Measurements from ENCODE around the gene HDAC9.
"Not testable (repeated sequence)": the region's sequence is repeated elsewhere in the genome, so short reads cannot be mapped to it uniquely, and the experiment has no call there.

HDAC9 gene

GRCh38 chr7:19023477-19023876 lies 527.9 kb downstream of the HDAC9 start:
- TF ChIP-seq EZH2 (IDR thresholded peaks at IDR 0.05; ENCODE audit: borderline replicate concordance, low read depth, low read length, severe bottlenecking) (no peak), CTCF (IDR thresholded peaks at IDR 0.05; ENCODE audit: borderline replicate concordance, extremely low read depth, low read length, poor library complexity, severe bottlenecking) (no peak)
- no peak overlapping the region for H3K9ac ChIP-seq (ENCODE audit: low read depth, low read length)
- ATAC-seq (ENCODE audit: insufficient read depth, low read depth) (no peak), DNase-seq (no peak)
- H3K27ac ChIP-seq (ENCODE audit: low read length), result no peak overlapping the region
- H3K4me2 ChIP-seq (ENCODE audit: insufficient read depth, low read length), result no peak overlapping the region
- no peak overlapping the region for H2AFZ ChIP-seq (ENCODE audit: low read depth, low read length)
- H3K36me3 ChIP-seq (ENCODE audit: insufficient read depth, low read length), result no peaks in the 10 kb centered on the region
- no peak overlapping the region for H3K4me3 ChIP-seq (ENCODE audit: low read depth in 1 of 2, low read length in 2 of 2)
- H3K79me2 ChIP-seq (ENCODE audit: insufficient read depth, low read length), result no peaks in the 10 kb centered on the region
- H4K20me1 ChIP-seq (ENCODE audit: insufficient read depth, low read length), result no peaks in the 10 kb centered on the region
- H3K27me3 ChIP-seq (ENCODE audit: insufficient read depth, low read length, poor library complexity), result no peaks in the 10 kb centered on the region
- H3K9me3 ChIP-seq (ENCODE audit: insufficient read depth, low read length, severe bottlenecking), result no peaks in the 10 kb centered on the region
- no peaks in the 10 kb centered on the region for H3K4me1 ChIP-seq (ENCODE audit: insufficient read depth, low read length)

DNA sequence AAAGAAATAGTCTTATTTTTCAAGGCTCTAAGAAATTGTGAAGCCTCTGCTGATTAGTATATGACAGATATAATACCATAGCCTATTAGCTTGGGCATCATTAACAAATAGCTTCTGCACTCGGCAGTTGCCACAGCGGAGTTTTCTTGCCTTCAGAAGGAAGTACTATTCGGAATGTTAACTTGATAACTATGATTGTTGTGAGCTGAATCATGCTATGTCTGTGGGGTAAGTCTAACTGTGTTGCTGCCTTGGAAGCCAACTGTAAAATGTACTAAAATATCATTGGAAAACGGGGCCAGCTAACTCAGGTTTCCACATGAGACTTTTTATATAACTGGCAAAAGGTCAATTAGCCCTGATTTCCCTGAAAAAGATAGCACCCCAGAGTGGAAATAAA lies 528.7 kb downstream of the HDAC9 start:
- ATAC-seq (ENCODE audit: insufficient read depth, low read depth) (no peak), DNase-seq (no peak)
- no peaks in the 10 kb centered on the region for H3K27me3 ChIP-seq (ENCODE audit: insufficient read depth, low read length, poor library complexity)
- H3K9ac ChIP-seq (ENCODE audit: low read depth, low read length), result no peak overlapping the region
- no peaks in the 10 kb centered on the region for H3K36me3 ChIP-seq (ENCODE audit: insufficient read depth, low read length)
- H3K9me3 ChIP-seq (ENCODE audit: insufficient read depth, low read length, severe bottlenecking), result no peaks in the 10 kb centered on the region
- H3K4me3 ChIP-seq (ENCODE audit: low read depth in 1 of 2, low read length in 2 of 2), result no peak overlapping the region
- no peak overlapping the region for H3K27ac ChIP-seq (ENCODE audit: low read length)
- TF ChIP-seq EZH2 (IDR thresholded peaks at IDR 0.05; ENCODE audit: borderline replicate concordance, low read depth, low read length, severe bottlenecking) (no peak), CTCF (IDR thresholded peaks at IDR 0.05; ENCODE audit: borderline replicate concordance, extremely low read depth, low read length, poor library complexity, severe bottlenecking) (no peak)
- no peak overlapping the region for H2AFZ ChIP-seq (ENCODE audit: low read depth, low read length)
- H3K4me1 ChIP-seq (ENCODE audit: insufficient read depth, low read length), result no peaks in the 10 kb centered on the region
- H3K4me2 ChIP-seq (ENCODE audit: insufficient read depth, low read length), result no peak overlapping the region
- H3K79me2 ChIP-seq (ENCODE audit: insufficient read depth, low read length), result no peaks in the 10 kb centered on the region
- no peaks in the 10 kb centered on the region for H4K20me1 ChIP-seq (ENCODE audit: insufficient read depth, low read length)

DNA sequence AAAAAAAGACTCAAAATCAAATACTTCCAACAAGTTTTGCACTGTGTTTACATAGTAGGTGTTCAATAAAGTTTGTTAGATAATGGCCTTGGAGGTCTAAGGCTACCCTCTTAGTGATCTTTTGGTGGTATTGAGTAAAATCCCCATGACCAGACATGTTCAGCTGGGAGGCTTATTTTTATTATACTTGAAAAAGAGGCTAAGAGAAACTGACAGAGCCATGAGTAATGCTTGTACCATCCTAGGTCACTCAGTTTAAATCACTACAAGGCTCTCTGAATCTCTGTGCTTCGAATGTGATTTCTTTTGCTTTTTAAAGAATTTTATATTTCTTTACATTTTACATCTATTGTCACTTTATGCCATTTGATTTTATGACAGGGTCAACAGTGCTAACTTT lies 531.3 kb downstream of the HDAC9 start:
- no peak overlapping the region for H3K4me3 ChIP-seq (ENCODE audit: low read depth in 1 of 2, low read length in 2 of 2)
- no peak overlapping the region for H3K27ac ChIP-seq (ENCODE audit: low read length)
- DNase-seq (no peak), ATAC-seq (ENCODE audit: insufficient read depth, low read depth) (no peak)
- no peak overlapping the region for H3K4me2 ChIP-seq (ENCODE audit: insufficient read depth, low read length)
- no peak overlapping the region for H2AFZ ChIP-seq (ENCODE audit: low read depth, low read length)
- no peaks in the 10 kb centered on the region for H3K79me2 ChIP-seq (ENCODE audit: insufficient read depth, low read length)
- H3K36me3 ChIP-seq (ENCODE audit: insufficient read depth, low read length), result no peaks in the 10 kb centered on the region
- TF ChIP-seq EZH2 (IDR thresholded peaks at IDR 0.05; ENCODE audit: borderline replicate concordance, low read depth, low read length, severe bottlenecking), result no peak
- no peak for TF ChIP-seq CTCF (IDR thresholded peaks at IDR 0.05; ENCODE audit: borderline replicate concordance, extremely low read depth, low read length, poor library complexity, severe bottlenecking)
- H3K9ac ChIP-seq (ENCODE audit: low read depth, low read length), result no peak overlapping the region
- H3K27me3 ChIP-seq (ENCODE audit: insufficient read depth, low read length, poor library complexity), result no peaks in the 10 kb centered on the region
- H3K4me1 ChIP-seq (ENCODE audit: insufficient read depth, low read length), result no peaks in the 10 kb centered on the region
- no peaks in the 10 kb centered on the region for H3K9me3 ChIP-seq (ENCODE audit: insufficient read depth, low read length, severe bottlenecking)
- H4K20me1 ChIP-seq (ENCODE audit: insufficient read depth, low read length), result no peaks in the 10 kb centered on the region

DNA sequence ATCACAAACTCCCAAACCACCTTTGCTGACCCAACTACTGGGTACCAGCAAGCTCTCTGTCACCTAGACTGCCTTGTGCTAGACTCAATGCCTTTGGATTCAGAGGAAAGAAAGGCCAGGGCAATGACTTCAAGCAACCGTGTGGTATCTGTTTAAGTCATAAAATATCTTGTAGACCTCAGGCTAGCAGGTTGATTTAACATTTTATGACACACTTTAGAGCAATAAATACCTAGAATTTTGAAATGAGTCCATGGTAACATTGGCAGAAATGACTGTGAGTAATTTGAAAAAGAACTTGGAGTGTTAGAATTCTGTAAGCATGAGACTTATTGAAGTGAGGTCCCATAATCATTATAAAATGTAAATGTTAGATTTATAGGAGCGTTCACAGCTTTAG lies 534.7 kb downstream of the HDAC9 start:
- H3K36me3 ChIP-seq (ENCODE audit: insufficient read depth, low read length), result no peaks in the 10 kb centered on the region
- H2AFZ ChIP-seq (ENCODE audit: low read depth, low read length), result no peak overlapping the region
- H3K79me2 ChIP-seq (ENCODE audit: insufficient read depth, low read length), result no peaks in the 10 kb centered on the region
- H3K9ac ChIP-seq (ENCODE audit: low read depth, low read length), result no peak overlapping the region
- H3K4me2 ChIP-seq (ENCODE audit: insufficient read depth, low read length), result no peak overlapping the region
- H3K4me1 ChIP-seq (ENCODE audit: insufficient read depth, low read length), result no peaks in the 10 kb centered on the region
- no peak overlapping the region for H3K27ac ChIP-seq (ENCODE audit: low read length)
- H3K9me3 ChIP-seq (ENCODE audit: insufficient read depth, low read length, severe bottlenecking), result no peaks in the 10 kb centered on the region
- no peak for TF ChIP-seq CTCF (IDR thresholded peaks at IDR 0.05; ENCODE audit: borderline replicate concordance, extremely low read depth, low read length, poor library complexity, severe bottlenecking)
- TF ChIP-seq EZH2 (IDR thresholded peaks at IDR 0.05; ENCODE audit: borderline replicate concordance, low read depth, low read length, severe bottlenecking), result no peak
- H3K4me3 ChIP-seq (ENCODE audit: low read depth in 1 of 2, low read length in 2 of 2), result no peak overlapping the region
- ATAC-seq (ENCODE audit: insufficient read depth, low read depth) (no peak), DNase-seq (no peak)
- H3K27me3 ChIP-seq (ENCODE audit: insufficient read depth, low read length, poor library complexity), result no peaks in the 10 kb centered on the region
- H4K20me1 ChIP-seq (ENCODE audit: insufficient read depth, low read length), result no peaks in the 10 kb centered on the region

GRCh38 chr7:19032942-19033341 lies 537.4 kb downstream of the HDAC9 start:
- ATAC-seq (ENCODE audit: insufficient read depth, low read depth); H4K20me1 ChIP-seq (ENCODE audit: insufficient read depth, low read length); H3K27ac ChIP-seq (ENCODE audit: low read length); DNase-seq; H3K9ac ChIP-seq (ENCODE audit: low read depth, low read length); H3K4me2 ChIP-seq (ENCODE audit: insufficient read depth, low read length); H3K4me1 ChIP-seq (ENCODE audit: insufficient read depth, low read length); H3K36me3 ChIP-seq (ENCODE audit: insufficient read depth, low read length); H2AFZ ChIP-seq (ENCODE audit: low read depth, low read length); H3K4me3 ChIP-seq (ENCODE audit: low read depth in 1 of 2, low read length in 2 of 2); H3K79me2 ChIP-seq (ENCODE audit: insufficient read depth, low read length); H3K9me3 ChIP-seq (ENCODE audit: insufficient read depth, low read length, severe bottlenecking); H3K27me3 ChIP-seq (ENCODE audit: insufficient read depth, low read length, poor library complexity): not testable (repeated sequence)

Data from DND-41 (cell line).